NCI-H69 (cell line): Measurements from ENCODE around the gene SDK1.

Source experiments
- DNase-seq: peaks from one replicate; lab custom pipeline; 2025; lab: John Stamatoyannopoulos, UW

SDK1 gene

GRCh38 chr7:3415861-3416312 is 114.8 kb downstream of the SDK1 start:
- DNase-seq: peak; percentile 94

- peak; percentile 85 for DNase-seq
Measured at GRCh38 chr7:3416453-3416852, 115.4 kb downstream of the SDK1 start.

GRCh38 chr7:3425087-3425486 is 124.0 kb downstream of the SDK1 start:
- no peak for DNase-seq

GRCh38 chr7:3426064-3426463 is 125.0 kb downstream of the SDK1 start:
- no peak for DNase-seq

GRCh38 chr7:3427957-3428356 is 126.9 kb downstream of the SDK1 start:
- DNase-seq: no peak

- DNase-seq: no peak
Measured at GRCh38 chr7:3429981-3430380, 128.9 kb downstream of the SDK1 start.

- no peak for DNase-seq
Measured at GRCh38 chr7:3430588-3430987, 129.5 kb downstream of the SDK1 start.

- DNase-seq: no peak
Measured at GRCh38 chr7:3431306-3431705, 130.3 kb downstream of the SDK1 start.

GRCh38 chr7:3432911-3433310 is 131.9 kb downstream of the SDK1 start:
- no peak for DNase-seq

- no peak for DNase-seq
Measured at GRCh38 chr7:3434611-3435010, 133.6 kb downstream of the SDK1 start.

GRCh38 chr7:3436112-3436511 is 135.1 kb downstream of the SDK1 start:
- no peak for DNase-seq

GRCh38 chr7:3436746-3437145 is 135.7 kb downstream of the SDK1 start:
- DNase-seq: no peak

GRCh38 chr7:3437467-3437866 is 136.4 kb downstream of the SDK1 start:
- no peak for DNase-seq

GRCh38 chr7:3438352-3438751 is 137.3 kb downstream of the SDK1 start:
- no peak for DNase-seq

GRCh38 chr7:3439333-3440030 is 138.4 kb downstream of the SDK1 start:
- no peak for DNase-seq

- no peak for DNase-seq
Measured at GRCh38 chr7:3440509-3440908, 139.5 kb downstream of the SDK1 start.

GRCh38 chr7:3443716-3444115 is 142.7 kb downstream of the SDK1 start:
- DNase-seq: no peak

- DNase-seq: no peak
Measured at GRCh38 chr7:3446786-3447185, 145.7 kb downstream of the SDK1 start.

- peak; percentile 24 for DNase-seq
Measured at GRCh38 chr7:3451701-3452100, 150.6 kb downstream of the SDK1 start.

- no peak for DNase-seq
Measured at GRCh38 chr7:3453398-3453797, 152.3 kb downstream of the SDK1 start.

GRCh38 chr7:3455806-3456595 is 154.9 kb downstream of the SDK1 start:
- DNase-seq: no peak

- DNase-seq: no peak
Measured at GRCh38 chr7:3459111-3459510, 158.1 kb downstream of the SDK1 start.

- no peak for DNase-seq
Measured at GRCh38 chr7:3461923-3462322, 160.9 kb downstream of the SDK1 start.

- DNase-seq: peak; percentile 88
Measured at GRCh38 chr7:3463696-3464095, 162.6 kb downstream of the SDK1 start.
